Right lobe of liver (tissue), 4 donors: Measurements from ENCODE around the gene CEP20.

Experiments used
- POLR2A ChIP-seq: fragments of 450-650 bp; IDR thresholded peaks from one replicate; pipeline ENCODE4 v1.6.1; 2017; ENCODE audit warnings: antibody characterized with exemption, mild to moderate bottlenecking
- TF ChIP-seq, protein P1 (sequence below), 4 donors: fragments of 200-600 bp in 3 of 4; fragments of 450-650 bp in 1 of 4; IDR thresholded peaks; one replicate each; pipeline versions ENCODE4 v1.5.1 to v1.8.0; 2016 to 2022; ENCODE audit warnings: antibody characterized with exemption in 4 of 4, mild to moderate bottlenecking in 2 of 4
- donor health status: DM: no; HTN: no; CAD: no.
- donor health status: DM: no; HTN: no; CAD: no.
- donor health status: DM: no; HTN: yes; CAD: no.

DNA sequence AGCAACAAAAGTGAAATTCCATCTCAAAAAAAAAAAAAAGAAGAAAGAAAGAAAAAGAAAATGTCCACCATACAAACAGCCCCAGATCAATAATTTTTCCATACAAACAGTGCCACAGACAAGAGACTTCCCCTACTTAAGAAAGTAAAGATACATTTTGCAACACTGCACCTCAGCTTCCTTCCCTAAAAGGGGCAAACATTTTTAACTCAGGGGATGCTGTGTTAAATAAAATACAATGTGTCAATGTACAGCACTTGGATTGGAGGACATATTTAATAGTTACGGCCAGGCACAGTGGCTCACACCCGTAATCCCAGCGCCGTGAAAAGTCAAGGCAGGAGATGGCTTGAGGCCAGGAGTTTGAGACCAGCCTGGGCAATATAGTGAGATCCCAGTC lies 53.9 kb downstream of the CEP20 start:
- TF ChIP-seq, protein P1, sequence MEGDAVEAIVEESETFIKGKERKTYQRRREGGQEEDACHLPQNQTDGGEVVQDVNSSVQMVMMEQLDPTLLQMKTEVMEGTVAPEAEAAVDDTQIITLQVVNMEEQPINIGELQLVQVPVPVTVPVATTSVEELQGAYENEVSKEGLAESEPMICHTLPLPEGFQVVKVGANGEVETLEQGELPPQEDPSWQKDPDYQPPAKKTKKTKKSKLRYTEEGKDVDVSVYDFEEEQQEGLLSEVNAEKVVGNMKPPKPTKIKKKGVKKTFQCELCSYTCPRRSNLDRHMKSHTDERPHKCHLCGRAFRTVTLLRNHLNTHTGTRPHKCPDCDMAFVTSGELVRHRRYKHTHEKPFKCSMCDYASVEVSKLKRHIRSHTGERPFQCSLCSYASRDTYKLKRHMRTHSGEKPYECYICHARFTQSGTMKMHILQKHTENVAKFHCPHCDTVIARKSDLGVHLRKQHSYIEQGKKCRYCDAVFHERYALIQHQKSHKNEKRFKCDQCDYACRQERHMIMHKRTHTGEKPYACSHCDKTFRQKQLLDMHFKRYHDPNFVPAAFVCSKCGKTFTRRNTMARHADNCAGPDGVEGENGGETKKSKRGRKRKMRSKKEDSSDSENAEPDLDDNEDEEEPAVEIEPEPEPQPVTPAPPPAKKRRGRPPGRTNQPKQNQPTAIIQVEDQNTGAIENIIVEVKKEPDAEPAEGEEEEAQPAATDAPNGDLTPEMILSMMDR (IDR thresholded peaks at IDR 0.05), result no peak
- TF ChIP-seq POLR2A, result no peak
